ENCODE measurements around the gene CEACAM21.

The CEACAM21 gene

DNA sequence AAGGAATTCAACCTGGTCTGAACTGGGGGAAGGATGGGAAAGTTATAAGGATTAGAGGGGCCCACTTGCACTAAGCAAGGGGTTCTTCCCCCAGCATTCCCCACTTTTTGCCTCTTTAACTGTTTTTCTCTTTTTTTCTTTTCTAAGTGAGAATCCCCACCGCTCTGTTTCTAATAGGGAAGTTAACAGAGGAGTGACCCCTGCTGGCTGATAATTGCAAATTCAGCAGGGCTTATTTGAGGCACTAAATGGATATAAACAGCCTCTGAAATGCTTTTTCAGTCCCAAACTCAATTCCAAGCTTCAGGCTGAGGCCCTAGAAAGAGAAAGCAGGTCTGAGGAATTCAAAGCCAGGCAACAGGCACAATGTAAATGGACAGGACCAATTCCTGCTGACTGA is 38.2 kb upstream of the CEACAM21 start:
- Histone ChIP-seq H3K27ac (ENCODE audit: low read depth, low read length) (no peak overlapping the region), H3K27me3 (ENCODE audit: insufficient read depth, low read length) (peaks cover 31% of the 10 kb centered on the region), H3K4me1 (ENCODE audit: control insufficient read depth, insufficient read depth, low read length, unreplicated experiment) (no peaks in the 10 kb centered on the region), H2AFZ (ENCODE audit: low read length, unreplicated experiment) (no peak overlapping the region), H3K4me3 (ENCODE audit: low read depth, low read length) (no peak overlapping the region), H3K79me2 (ENCODE audit: control insufficient read depth, insufficient read depth, low read length, unreplicated experiment) (no peaks in the 10 kb centered on the region), H3K36me3 (ENCODE audit: insufficient read depth, low read length) (no peaks in the 10 kb centered on the region)

DNA sequence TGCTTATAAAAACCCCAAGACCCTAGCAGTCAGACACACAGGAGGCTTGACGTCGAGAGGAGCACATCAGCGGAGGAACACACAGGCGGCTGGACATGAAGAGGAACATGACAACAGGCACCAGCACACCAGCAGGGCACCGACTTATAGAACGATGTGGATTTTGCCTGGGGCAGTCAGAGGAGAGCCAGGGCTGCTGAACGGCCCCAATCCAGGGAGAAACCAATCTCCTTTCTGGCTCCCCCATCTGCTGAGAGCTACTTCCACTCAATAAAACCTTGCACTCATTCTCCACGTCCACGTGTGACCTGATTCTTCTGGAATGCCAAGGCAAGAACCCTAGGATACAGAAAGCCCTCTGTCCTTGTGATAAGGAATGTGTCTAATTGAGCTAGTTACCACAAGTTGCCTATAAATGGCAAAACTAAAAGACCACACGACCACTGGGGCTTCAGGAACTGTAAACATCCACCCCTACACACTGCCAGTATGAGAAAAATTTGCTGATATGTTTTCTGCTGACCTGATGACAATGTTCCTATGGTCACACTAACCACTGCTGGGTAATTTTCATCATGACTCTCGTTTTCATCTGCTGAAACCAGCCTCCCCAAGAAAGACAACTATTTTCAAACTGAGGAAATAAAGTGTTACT is 35.8 kb upstream of the CEACAM21 start:
- Histone ChIP-seq H2AFZ (ENCODE audit: low read length, unreplicated experiment) (no peak overlapping the region), H3K4me1 (ENCODE audit: control insufficient read depth, insufficient read depth, low read length, unreplicated experiment) (no peaks in the 10 kb centered on the region), H3K27me3 (ENCODE audit: insufficient read depth, low read length) (peaks cover 38% of the 10 kb centered on the region), H3K27ac (ENCODE audit: low read depth, low read length) (no peak overlapping the region), H3K79me2 (ENCODE audit: control insufficient read depth, insufficient read depth, low read length, unreplicated experiment) (no peaks in the 10 kb centered on the region), H3K4me3 (ENCODE audit: low read depth, low read length) (no peak overlapping the region), H3K36me3 (ENCODE audit: insufficient read depth, low read length) (no peaks in the 10 kb centered on the region)

DNA sequence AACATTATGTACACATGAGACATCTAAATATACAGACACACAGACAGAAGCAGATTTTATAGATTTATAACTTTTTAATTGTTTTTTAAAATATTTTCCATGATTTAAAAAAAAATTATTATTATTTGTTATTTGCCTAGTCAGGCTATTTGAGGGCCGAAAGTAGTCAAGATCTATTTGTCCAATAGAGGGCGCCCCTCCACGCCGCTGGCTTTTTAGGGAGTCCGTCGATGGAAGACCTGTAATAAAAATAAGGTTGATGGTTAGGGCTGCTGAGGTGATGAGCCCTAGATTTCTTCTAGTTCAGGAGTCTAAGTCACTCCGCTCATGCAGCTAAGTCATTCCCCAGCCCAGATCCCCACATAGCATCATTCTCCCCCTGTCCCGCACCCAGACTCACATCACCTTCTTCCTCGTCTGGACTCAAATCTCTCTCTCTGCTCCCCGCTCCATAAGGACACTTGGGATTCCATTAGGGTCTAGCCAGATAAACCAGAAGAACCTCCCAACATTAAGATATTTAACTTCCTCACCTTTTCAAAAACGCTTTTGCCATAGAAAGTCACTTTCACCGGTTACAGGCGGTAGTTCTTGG is 33.9 kb upstream of the CEACAM21 start:
- no peaks in the 10 kb centered on the region for H3K79me2 ChIP-seq (ENCODE audit: control insufficient read depth, insufficient read depth, low read length, unreplicated experiment)
- no peak overlapping the region for H2AFZ ChIP-seq (ENCODE audit: low read length, unreplicated experiment)
- no peaks in the 10 kb centered on the region for H3K4me1 ChIP-seq (ENCODE audit: control insufficient read depth, insufficient read depth, low read length, unreplicated experiment)
- H3K27me3 ChIP-seq (ENCODE audit: insufficient read depth, low read length) = peaks cover 46% of the 10 kb centered on the region
- no peaks in the 10 kb centered on the region for H3K36me3 ChIP-seq (ENCODE audit: insufficient read depth, low read length)
- H3K4me3 ChIP-seq (ENCODE audit: low read depth, low read length) = no peak overlapping the region
- H3K27ac ChIP-seq (ENCODE audit: low read depth, low read length) = no peak overlapping the region

DNA sequence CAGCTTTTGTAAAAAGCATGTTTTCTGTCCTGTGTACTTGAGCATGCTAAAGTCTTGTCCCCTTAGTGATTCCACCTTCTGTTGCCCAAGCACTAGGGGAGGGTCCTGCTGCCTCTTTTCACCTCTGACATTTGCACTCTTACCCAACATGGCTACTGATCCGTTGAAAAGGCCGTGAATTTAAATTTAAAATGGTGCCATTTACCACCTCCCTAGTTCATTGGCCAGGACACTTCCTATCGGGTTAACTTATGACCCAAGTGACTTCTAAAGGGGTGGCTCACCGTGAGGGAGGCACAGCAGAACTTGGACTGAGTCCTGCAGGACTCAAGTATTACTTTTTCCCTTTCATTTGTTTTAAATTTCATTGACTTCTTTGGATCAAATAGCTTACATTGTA is 33.3 kb upstream of the CEACAM21 start:
- no peak overlapping the region for H2AFZ ChIP-seq (ENCODE audit: low read length, unreplicated experiment)
- H3K36me3 ChIP-seq (ENCODE audit: insufficient read depth, low read length) = no peaks in the 10 kb centered on the region
- H3K4me1 ChIP-seq (ENCODE audit: control insufficient read depth, insufficient read depth, low read length, unreplicated experiment) = no peaks in the 10 kb centered on the region
- H3K4me3 ChIP-seq (ENCODE audit: low read depth, low read length) = no peak overlapping the region
- H3K27ac ChIP-seq (ENCODE audit: low read depth, low read length) = no peak overlapping the region
- no peaks in the 10 kb centered on the region for H3K79me2 ChIP-seq (ENCODE audit: control insufficient read depth, insufficient read depth, low read length, unreplicated experiment)
- H3K27me3 ChIP-seq (ENCODE audit: insufficient read depth, low read length) = peaks cover 52% of the 10 kb centered on the region

GRCh38 chr19:41543582-41543981 is 32.4 kb upstream of the CEACAM21 start:
- H3K4me3 ChIP-seq (ENCODE audit: low read depth, low read length) = no peak overlapping the region
- peaks cover 55% of the 10 kb centered on the region for H3K27me3 ChIP-seq (ENCODE audit: insufficient read depth, low read length)
- no peak overlapping the region for H2AFZ ChIP-seq (ENCODE audit: low read length, unreplicated experiment)
- H3K27ac ChIP-seq (ENCODE audit: low read depth, low read length) = no peak overlapping the region
- no peaks in the 10 kb centered on the region for H3K79me2 ChIP-seq (ENCODE audit: control insufficient read depth, insufficient read depth, low read length, unreplicated experiment)
- no peaks in the 10 kb centered on the region for H3K36me3 ChIP-seq (ENCODE audit: insufficient read depth, low read length)
- no peaks in the 10 kb centered on the region for H3K4me1 ChIP-seq (ENCODE audit: control insufficient read depth, insufficient read depth, low read length, unreplicated experiment)

- Histone ChIP-seq H2AFZ (ENCODE audit: low read length, unreplicated experiment) (no peak overlapping the region), H3K79me2 (ENCODE audit: control insufficient read depth, insufficient read depth, low read length, unreplicated experiment) (no peaks in the 10 kb centered on the region), H3K36me3 (ENCODE audit: insufficient read depth, low read length) (no peaks in the 10 kb centered on the region), H3K4me3 (ENCODE audit: low read depth, low read length) (no peak overlapping the region), H3K27ac (ENCODE audit: low read depth, low read length) (no peak overlapping the region), H3K27me3 (ENCODE audit: insufficient read depth, low read length) (peaks cover 59% of the 10 kb centered on the region), H3K4me1 (ENCODE audit: control insufficient read depth, insufficient read depth, low read length, unreplicated experiment) (no peaks in the 10 kb centered on the region)
These were observed 30.4 kb upstream of the CEACAM21 start for GRCh38 chr19:41545547-41545946.

DNA sequence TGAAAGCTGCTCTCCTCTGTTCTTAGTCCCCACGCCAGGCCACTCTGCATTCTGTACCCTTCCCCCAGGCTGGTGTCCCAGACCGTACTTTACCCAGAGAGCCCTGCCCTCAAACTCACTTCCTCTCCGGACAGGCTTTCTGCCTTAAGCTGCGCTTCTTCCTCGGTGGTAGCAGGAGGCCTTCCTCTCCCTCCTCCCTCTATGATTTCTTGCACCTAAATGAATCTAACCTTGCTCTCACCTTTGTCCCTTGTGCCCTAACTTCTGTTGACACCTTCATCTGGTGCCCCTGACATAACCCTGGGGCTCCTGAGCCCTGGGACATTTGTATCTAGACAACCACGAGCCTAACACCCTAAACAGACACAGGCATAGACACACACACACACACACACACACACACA is 29.6 kb upstream of the CEACAM21 start:
- H3K4me3 ChIP-seq (ENCODE audit: low read depth, low read length) = no peak overlapping the region

GRCh38 chr19:41546961-41547360 is 29.0 kb upstream of the CEACAM21 start:
- H2AFZ ChIP-seq (ENCODE audit: low read length, unreplicated experiment) = no peak overlapping the region
- no peaks in the 10 kb centered on the region for H3K79me2 ChIP-seq (ENCODE audit: control insufficient read depth, insufficient read depth, low read length, unreplicated experiment)
- H3K27ac ChIP-seq (ENCODE audit: low read depth, low read length) = no peak overlapping the region
- no peaks in the 10 kb centered on the region for H3K36me3 ChIP-seq (ENCODE audit: insufficient read depth, low read length)
- peaks cover 61% of the 10 kb centered on the region for H3K27me3 ChIP-seq (ENCODE audit: insufficient read depth, low read length)
- H3K4me1 ChIP-seq (ENCODE audit: control insufficient read depth, insufficient read depth, low read length, unreplicated experiment) = no peaks in the 10 kb centered on the region
- H3K4me3 ChIP-seq (ENCODE audit: low read depth, low read length) = no peak overlapping the region

More for the DNA sequence above, 29.6 kb upstream of the CEACAM21 start:
- H3K4me1 ChIP-seq (ENCODE audit: control insufficient read depth, insufficient read depth, low read length, unreplicated experiment) = no peaks in the 10 kb centered on the region
- H2AFZ ChIP-seq (ENCODE audit: low read length, unreplicated experiment) = no peak overlapping the region
- H3K27me3 ChIP-seq (ENCODE audit: insufficient read depth, low read length) = peaks cover 58% of the 10 kb centered on the region
- no peaks in the 10 kb centered on the region for H3K36me3 ChIP-seq (ENCODE audit: insufficient read depth, low read length)
- H3K79me2 ChIP-seq (ENCODE audit: control insufficient read depth, insufficient read depth, low read length, unreplicated experiment) = no peaks in the 10 kb centered on the region
- no peak overlapping the region for H3K27ac ChIP-seq (ENCODE audit: low read depth, low read length)

GRCh38 chr19:41547569-41547968 is 28.4 kb upstream of the CEACAM21 start:
- Histone ChIP-seq H3K27ac (ENCODE audit: low read depth, low read length) (no peak overlapping the region), H3K36me3 (ENCODE audit: insufficient read depth, low read length) (no peaks in the 10 kb centered on the region), H3K4me3 (ENCODE audit: low read depth, low read length) (no peak overlapping the region), H3K27me3 (ENCODE audit: insufficient read depth, low read length) (peaks cover 61% of the 10 kb centered on the region), H3K4me1 (ENCODE audit: control insufficient read depth, insufficient read depth, low read length, unreplicated experiment) (no peaks in the 10 kb centered on the region), H3K79me2 (ENCODE audit: control insufficient read depth, insufficient read depth, low read length, unreplicated experiment) (no peaks in the 10 kb centered on the region), H2AFZ (ENCODE audit: low read length, unreplicated experiment) (no peak overlapping the region)

DNA sequence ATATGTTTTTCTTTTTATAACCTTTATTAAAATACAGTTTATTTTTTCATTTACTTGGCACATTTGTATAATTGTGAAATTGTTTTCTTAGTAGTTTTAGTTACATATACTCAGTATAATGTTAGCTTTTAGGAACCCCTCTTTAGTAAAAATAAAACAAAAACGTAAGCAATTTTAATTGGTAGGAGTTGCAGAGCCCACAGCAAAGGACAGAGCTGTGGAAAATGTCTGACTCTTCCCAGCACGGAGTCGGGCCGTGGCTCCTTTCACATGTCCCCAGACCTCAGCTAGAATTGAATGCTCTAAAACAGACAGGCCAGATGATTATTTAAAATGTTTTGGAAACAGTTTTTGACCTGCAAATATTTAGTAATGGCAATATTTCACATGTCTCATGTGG is 27.9 kb upstream of the CEACAM21 start:
- Histone ChIP-seq H3K27ac (ENCODE audit: low read depth, low read length) (no peak overlapping the region), H2AFZ (ENCODE audit: low read length, unreplicated experiment) (no peak overlapping the region), H3K27me3 (ENCODE audit: insufficient read depth, low read length) (peaks cover 61% of the 10 kb centered on the region), H3K4me1 (ENCODE audit: control insufficient read depth, insufficient read depth, low read length, unreplicated experiment) (no peaks in the 10 kb centered on the region), H3K36me3 (ENCODE audit: insufficient read depth, low read length) (no peaks in the 10 kb centered on the region), H3K4me3 (ENCODE audit: low read depth, low read length) (no peak overlapping the region), H3K79me2 (ENCODE audit: control insufficient read depth, insufficient read depth, low read length, unreplicated experiment) (no peaks in the 10 kb centered on the region)

DNA sequence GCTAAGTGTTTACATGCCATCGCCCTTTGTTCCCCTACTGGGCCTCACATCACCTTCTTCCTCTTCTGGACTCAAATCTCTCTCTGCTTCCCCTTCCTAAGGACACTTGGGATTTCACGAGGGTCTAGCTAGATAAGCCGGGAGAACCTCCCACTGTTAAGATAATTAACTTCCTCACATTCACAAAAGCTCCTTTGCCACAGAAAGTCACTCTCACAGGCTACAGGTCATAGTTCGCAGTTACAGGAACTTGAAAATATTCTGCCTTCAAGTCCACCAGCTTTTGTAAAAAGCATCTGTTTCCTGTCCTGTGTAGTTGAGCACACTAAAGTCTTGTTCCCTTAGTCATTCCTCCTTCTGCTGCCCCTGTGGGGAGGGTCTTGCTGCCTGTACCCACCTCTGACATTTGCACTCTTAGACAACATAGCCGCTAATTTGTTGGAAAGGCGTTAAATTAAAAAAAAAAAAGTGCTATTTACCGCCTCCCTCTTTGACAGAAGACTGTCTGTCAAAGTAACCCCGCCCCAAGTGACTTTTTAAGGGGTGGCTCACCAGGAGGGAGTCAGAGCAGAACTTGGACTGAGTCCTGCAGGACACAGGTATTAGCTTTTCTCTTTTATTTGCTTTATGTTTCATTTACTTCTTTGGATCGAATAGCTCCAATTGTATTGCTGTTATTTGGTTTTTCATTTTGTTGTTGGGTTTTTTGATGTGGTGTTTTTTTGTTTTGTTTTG is 26.8 kb upstream of the CEACAM21 start:
- H3K4me3 ChIP-seq (ENCODE audit: low read depth, low read length) = no peak overlapping the region
- peaks cover 63% of the 10 kb centered on the region for H3K27me3 ChIP-seq (ENCODE audit: insufficient read depth, low read length)
- no peak overlapping the region for H3K27ac ChIP-seq (ENCODE audit: low read depth, low read length)
- no peaks in the 10 kb centered on the region for H3K79me2 ChIP-seq (ENCODE audit: control insufficient read depth, insufficient read depth, low read length, unreplicated experiment)
- no peaks in the 10 kb centered on the region for H3K36me3 ChIP-seq (ENCODE audit: insufficient read depth, low read length)
- no peak overlapping the region for H2AFZ ChIP-seq (ENCODE audit: low read length, unreplicated experiment)
- no peaks in the 10 kb centered on the region for H3K4me1 ChIP-seq (ENCODE audit: control insufficient read depth, insufficient read depth, low read length, unreplicated experiment)

All from ACC112 (cell line).